DOHH2 (cell line): ENCODE data around the gene NPDC1.

Experiments
- H3F3A ChIP-seq: fragments of 200-600 bp; sonication (generic), shearing (Covaris generic); 2 replicates; pipeline ENCODE4 v1.6.0; 2016; ENCODE audit warnings: antibody characterized with exemption, mild to moderate bottlenecking; ENCODE audit not compliant: control insufficient read depth, insufficient read depth
- H3K27ac ChIP-seq: fragments of 200-600 bp; sonication (generic); 2 replicates; pipeline ENCODE4 v1.5.1; 2014; ENCODE audit warnings: low read depth, mild to moderate bottlenecking, low read length, moderate library complexity
- H3K27me3 ChIP-seq: fragments of 200-600 bp; sonication (generic); 2 replicates; pipeline ENCODE4 v1.6.1; 2014; ENCODE audit warnings: mild to moderate bottlenecking, low read length, mixed read lengths; ENCODE audit not compliant: control insufficient read depth
- H3K36me3 ChIP-seq: fragments of 200-600 bp; sonication (generic); 2 replicates; pipeline ENCODE4 v1.6.1; 2014; ENCODE audit warnings: mild to moderate bottlenecking, low read length, moderate library complexity, mixed read lengths; ENCODE audit not compliant: control insufficient read depth
- H3K4me1 ChIP-seq: fragments of 200-600 bp; sonication (generic); 2 replicates; pipeline ENCODE4 v1.6.1; 2014; ENCODE audit warnings: mild to moderate bottlenecking, low read length, mixed read lengths; ENCODE audit not compliant: control insufficient read depth
- H3K4me2 ChIP-seq: fragments of 200-600 bp; sonication (generic); 2 replicates; pipeline ENCODE4 v1.6.0; 2014; ENCODE audit warnings: mild to moderate bottlenecking, low read length, moderate library complexity
- H3K4me3 ChIP-seq: fragments of 200-600 bp; sonication (generic); 2 replicates; pipeline ENCODE4 v1.5.1; 2014; ENCODE audit warnings: mild to moderate bottlenecking, low read length, mixed read lengths
- H3K79me2 ChIP-seq: fragments of 200-600 bp; sonication (generic); 2 replicates; pipeline ENCODE4 v1.6.1; 2014; ENCODE audit warnings: mild to moderate bottlenecking, low read length, mixed read lengths; ENCODE audit not compliant: control insufficient read depth
- H3K9me2 ChIP-seq: fragments of 200-600 bp; sonication (generic); replicated peaks from 2 replicates; pipeline ENCODE4 v1.6.1; 2014; ENCODE audit warnings: mild to moderate bottlenecking, low read length, mixed read lengths; ENCODE audit not compliant: control insufficient read depth
- H3K9me3 ChIP-seq: fragments of 200-600 bp; sonication (generic); 2 replicates; pipeline ENCODE4 v1.6.1; 2014; ENCODE audit warnings: antibody characterized with exemption, low read length, mixed read lengths; ENCODE audit not compliant: control insufficient read depth, insufficient read depth
- H4K20me1 ChIP-seq: fragments of 200-600 bp; sonication (generic); 2 replicates; pipeline ENCODE4 v1.6.0; 2014; ENCODE audit warnings: low read depth, mild to moderate bottlenecking, antibody characterized with exemption, low read length, moderate library complexity; ENCODE audit not compliant: control insufficient read depth, insufficient read depth
- CTCF ChIP-seq: fragments of 200-600 bp; sonication (generic); IDR thresholded peaks from one replicate; pipeline ENCODE4 v1.5.1; 2014; ENCODE audit warnings: antibody characterized with exemption, mild to moderate bottlenecking, low read depth, low read length; ENCODE audit not compliant: poor library complexity, severe bottlenecking
- EZH2phosphoT487 ChIP-seq: fragments of 200-600 bp; sonication (generic); IDR thresholded peaks from 2 replicates; pipeline ENCODE4 v1.6.1; 2017; ENCODE audit warnings: borderline replicate concordance, mild to moderate bottlenecking, antibody characterized with exemption, low read length, moderate library complexity, mixed read lengths

Gene NPDC1

GRCh38 chr9:137073992-137074399 lies 28.0 kb upstream of the NPDC1 start:
- TF ChIP-seq EZH2phosphoT487 (no peak), CTCF (no peak)
- Histone ChIP-seq H3K4me2 (no peak overlapping the region), H3K4me3 (no peak overlapping the region), H3K9me2 (no peaks in the 10 kb centered on the region), H3K4me1 (peaks cover 40% of the 10 kb centered on the region), H3K36me3 (peaks cover 9% of the 10 kb centered on the region), H3K79me2 (peaks cover 19% of the 10 kb centered on the region), H3K27ac (no peak overlapping the region), H3K27me3 (no peaks in the 10 kb centered on the region), H4K20me1 (peaks cover 9% of the 10 kb centered on the region; the same call in 1 of the 2 replicates), H3F3A (peaks cover 6% of the 10 kb centered on the region; the same call in 1 of the 2 replicates), H3K9me3 (no peaks in the 10 kb centered on the region)

- peaks cover 37% of the 10 kb centered on the region for H3K79me2 ChIP-seq
- peak overlapping the region; percentile 95 for H3K4me3 ChIP-seq
- peak overlapping the region; percentile 22; the same call in 1 of the 2 replicates for H3K27ac ChIP-seq
- H3K4me1 ChIP-seq, result peaks cover 45% of the 10 kb centered on the region
- H3K9me2 ChIP-seq, result no peaks in the 10 kb centered on the region
- peak overlapping the region; percentile 79 for H3K4me2 ChIP-seq
- H3F3A ChIP-seq, result peaks cover 7% of the 10 kb centered on the region; the same call in 1 of the 2 replicates
- H3K27me3 ChIP-seq, result no peaks in the 10 kb centered on the region
- H3K9me3 ChIP-seq, result no peaks in the 10 kb centered on the region
- peaks cover 13% of the 10 kb centered on the region for H4K20me1 ChIP-seq
- TF ChIP-seq EZH2phosphoT487, result no peak
- TF ChIP-seq CTCF, result no peak
- peaks cover 5% of the 10 kb centered on the region for H3K36me3 ChIP-seq
Measured at GRCh38 chr9:137071282-137071681, 25.3 kb upstream of the NPDC1 start.

- Histone ChIP-seq H3K4me1 (peaks cover 45% of the 10 kb centered on the region), H3K4me2 (peak overlapping the region; percentile 79), H3K79me2 (peaks cover 41% of the 10 kb centered on the region), H3K27me3 (no peaks in the 10 kb centered on the region), H3K9me2 (no peaks in the 10 kb centered on the region), H3F3A (peaks cover 5% of the 10 kb centered on the region; the same call in 1 of the 2 replicates), H3K4me3 (peak overlapping the region; percentile 95), H3K9me3 (no peaks in the 10 kb centered on the region), H3K27ac (peak overlapping the region; percentile 22), H4K20me1 (peaks cover 13% of the 10 kb centered on the region), H3K36me3 (peaks cover 9% of the 10 kb centered on the region)
- TF ChIP-seq CTCF (no peak), EZH2phosphoT487 (no peak)
Measured at GRCh38 chr9:137070906-137071275, 24.9 kb upstream of the NPDC1 start.
